Measurements from ENCODE around the gene PALD1.

Gene PALD1

GRCh38 chr10:70597856-70598815, 119.6 kb downstream of the PALD1 start:
- no peak overlapping the region for H3K27ac ChIP-seq
- DNase-seq (ENCODE audit: low spot score): no peak
- H3K4me3 ChIP-seq: no peak overlapping the region
- TF ChIP-seq, protein P1, sequence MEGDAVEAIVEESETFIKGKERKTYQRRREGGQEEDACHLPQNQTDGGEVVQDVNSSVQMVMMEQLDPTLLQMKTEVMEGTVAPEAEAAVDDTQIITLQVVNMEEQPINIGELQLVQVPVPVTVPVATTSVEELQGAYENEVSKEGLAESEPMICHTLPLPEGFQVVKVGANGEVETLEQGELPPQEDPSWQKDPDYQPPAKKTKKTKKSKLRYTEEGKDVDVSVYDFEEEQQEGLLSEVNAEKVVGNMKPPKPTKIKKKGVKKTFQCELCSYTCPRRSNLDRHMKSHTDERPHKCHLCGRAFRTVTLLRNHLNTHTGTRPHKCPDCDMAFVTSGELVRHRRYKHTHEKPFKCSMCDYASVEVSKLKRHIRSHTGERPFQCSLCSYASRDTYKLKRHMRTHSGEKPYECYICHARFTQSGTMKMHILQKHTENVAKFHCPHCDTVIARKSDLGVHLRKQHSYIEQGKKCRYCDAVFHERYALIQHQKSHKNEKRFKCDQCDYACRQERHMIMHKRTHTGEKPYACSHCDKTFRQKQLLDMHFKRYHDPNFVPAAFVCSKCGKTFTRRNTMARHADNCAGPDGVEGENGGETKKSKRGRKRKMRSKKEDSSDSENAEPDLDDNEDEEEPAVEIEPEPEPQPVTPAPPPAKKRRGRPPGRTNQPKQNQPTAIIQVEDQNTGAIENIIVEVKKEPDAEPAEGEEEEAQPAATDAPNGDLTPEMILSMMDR (IDR thresholded peaks at IDR 0.05): no peak

- TF ChIP-seq, protein P1 (IDR thresholded peaks at IDR 0.05): no peak
- no peak overlapping the region for H3K4me3 ChIP-seq
- no peak for DNase-seq (ENCODE audit: low spot score)
- H3K27ac ChIP-seq: no peak overlapping the region
Measured at GRCh38 chr10:70598857-70599295, 120.3 kb downstream of the PALD1 start.

DNA sequence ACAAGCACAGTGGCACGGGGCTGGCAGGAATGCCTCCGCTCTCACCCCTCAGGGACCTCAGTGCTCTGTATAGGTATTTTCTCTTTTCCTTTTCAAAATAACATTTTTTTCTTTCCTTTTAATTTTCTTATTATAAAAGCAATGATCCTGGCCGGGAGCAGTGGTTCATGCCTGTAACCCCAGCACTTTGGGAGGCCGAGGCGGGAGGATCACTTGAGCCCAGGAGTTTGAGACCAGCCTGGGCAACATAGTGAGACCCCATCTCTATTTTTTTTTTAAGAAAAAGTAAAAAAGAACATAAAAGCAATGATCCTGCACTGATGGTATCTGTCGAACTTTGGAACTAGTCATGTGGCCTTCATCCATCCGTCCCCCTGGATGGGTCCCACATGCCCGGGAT, 120.8 kb downstream of the PALD1 start:
- no peak for DNase-seq (ENCODE audit: low spot score)
- Histone ChIP-seq H3K4me3 (no peak overlapping the region), H3K27ac (no peak overlapping the region)
- TF ChIP-seq, protein P1 (IDR thresholded peaks at IDR 0.05): no peak

DNA sequence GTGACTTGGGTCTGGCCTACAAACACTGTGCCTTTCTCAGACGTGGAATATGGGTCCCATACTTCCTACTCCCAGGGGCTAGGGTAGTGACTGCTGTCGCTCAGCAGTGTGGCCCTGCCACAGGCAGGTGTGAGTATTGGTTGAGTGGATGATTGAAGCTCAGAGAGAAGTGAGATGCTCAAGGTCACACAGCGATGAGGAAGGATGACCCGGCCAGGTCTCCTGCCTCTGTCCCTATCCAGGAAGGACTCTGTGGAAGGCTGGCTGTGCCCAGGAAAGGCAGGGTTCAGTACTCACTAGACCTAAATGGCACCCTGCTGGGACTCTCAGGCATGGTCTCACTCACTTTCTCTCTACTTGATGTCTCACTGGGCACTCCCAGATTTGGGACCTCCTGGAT, 121.2 kb downstream of the PALD1 start:
- Histone ChIP-seq H3K27ac (no peak overlapping the region), H3K4me3 (no peak overlapping the region)
- TF ChIP-seq, protein P1 (IDR thresholded peaks at IDR 0.05): no peak
- no peak for DNase-seq (ENCODE audit: low spot score)

GRCh38 chr10:70600512-70601395, 122.2 kb downstream of the PALD1 start:
- Histone ChIP-seq H3K27ac (no peak overlapping the region), H3K4me3 (no peak overlapping the region)
- TF ChIP-seq, protein P1 (IDR thresholded peaks at IDR 0.05): no peak
- no peak for DNase-seq (ENCODE audit: low spot score)

DNA sequence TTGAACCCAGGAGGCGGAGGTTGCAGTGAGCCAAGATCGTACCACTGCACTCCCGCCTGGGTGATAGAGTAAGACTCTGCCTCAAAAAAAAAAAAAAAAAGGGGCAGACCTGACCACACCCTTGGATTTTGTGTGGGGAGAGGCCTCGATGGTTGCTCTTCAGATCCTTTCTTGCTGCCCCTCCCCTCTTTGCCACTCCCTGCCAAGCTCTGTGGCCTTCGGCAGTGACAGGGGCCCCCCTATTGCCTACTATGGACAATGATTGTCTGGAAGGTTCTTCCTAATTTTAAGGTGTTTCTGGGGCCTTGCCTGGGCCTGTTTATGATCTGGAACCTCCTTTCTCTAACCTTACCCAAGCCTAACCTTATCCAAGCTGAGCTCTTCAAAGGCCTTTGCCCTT, 123.2 kb downstream of the PALD1 start:
- Histone ChIP-seq H3K4me3 (no peak overlapping the region), H3K27ac (no peak overlapping the region)
- no peak for DNase-seq (ENCODE audit: low spot score)
- TF ChIP-seq, protein P1 (IDR thresholded peaks at IDR 0.05): no peak

Data from coronary artery (tissue), 2 donors.